ENCODE results near the gene TMEM53.

- no peak for TF ChIP-seq ELF4 (IDR thresholded peaks at IDR 0.05)
- TF ChIP-seq BHLHE40 (IDR thresholded peaks at IDR 0.05; ENCODE audit: borderline replicate concordance) = no peak
- no peak for TF ChIP-seq FOXM1 (IDR thresholded peaks at IDR 0.05; ENCODE audit: borderline replicate concordance)
Measured at GRCh38 chr1:44646261-44647110, 27.8 kb downstream of the TMEM53 start.
